Erythroblast (primary cell): Measurements from ENCODE around the gene SELE.
"Not testable (repeated sequence)": the region's sequence is repeated elsewhere in the genome, so short reads cannot be mapped to it uniquely, and the experiment has no call there.

Experiments used
- DNase-seq, 2 experiments: peaks; one replicate each; lab custom pipeline; 2025; lab: John Stamatoyannopoulos, UW
- GATA1 ChIP-seq: IDR thresholded peaks from 2 replicates; pipeline ENCODE4 v1.6.1; 2011; ENCODE audit warnings: low read depth, mild to moderate bottlenecking, control low read depth, low read length, moderate library complexity
- POLR2A ChIP-seq: IDR thresholded peaks from 2 replicates; pipeline ENCODE4 v1.6.1; 2011; ENCODE audit warnings: mild to moderate bottlenecking, low read length

SELE gene

GRCh38 chr1:169704797-169705196 lies 29.1 kb downstream of the SELE start:
- TF ChIP-seq GATA1: no peak
- no peak for TF ChIP-seq POLR2A
- DNase-seq: no peak

- TF ChIP-seq POLR2A (no peak), GATA1 (no peak)
- DNase-seq: no peak
Measured at GRCh38 chr1:169701261-169702005, 32.4 kb downstream of the SELE start.

DNA sequence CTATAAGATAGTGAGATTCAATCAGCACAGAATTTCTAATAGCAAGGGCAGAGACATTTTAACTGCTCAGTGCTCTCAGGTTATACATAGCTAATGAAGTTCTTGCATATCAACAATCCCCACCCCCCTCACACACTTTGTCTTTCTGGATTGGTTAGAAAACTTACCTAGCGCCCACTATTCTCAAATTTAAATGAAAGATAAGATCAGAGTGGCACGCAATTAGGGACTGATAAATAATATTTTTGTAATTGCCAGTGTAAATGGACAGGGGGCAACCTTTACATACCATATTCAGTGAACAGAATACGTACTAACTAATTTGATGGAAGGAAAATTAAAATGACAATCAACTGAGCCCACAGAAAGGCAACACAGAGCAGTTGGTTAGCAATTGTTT lies 34.2 kb downstream of the SELE start:
- no peak for DNase-seq
- TF ChIP-seq POLR2A (no peak), GATA1 (no peak)

DNA sequence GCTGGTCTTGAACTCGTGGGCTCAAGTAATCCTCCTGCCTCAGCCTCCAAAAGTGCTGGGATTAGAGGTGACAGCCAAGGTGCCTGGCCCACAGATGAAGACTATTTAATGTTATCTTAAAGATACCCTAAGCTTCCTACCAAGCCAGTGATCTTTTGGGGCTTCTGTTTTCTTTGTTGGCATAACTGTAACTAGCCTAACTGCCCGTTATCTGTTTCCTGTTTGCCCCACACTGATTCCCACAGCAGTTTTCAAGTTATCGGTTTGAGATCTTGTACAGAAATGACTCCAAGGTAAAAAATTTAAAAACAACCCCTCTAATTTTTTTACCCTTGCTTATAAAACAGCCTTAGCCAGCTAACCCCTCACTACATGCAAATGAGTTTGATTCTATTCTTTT lies 34.9 kb downstream of the SELE start:
- no peak for DNase-seq
- no peak for TF ChIP-seq POLR2A
- TF ChIP-seq GATA1: no peak

GRCh38 chr1:169697755-169698154 lies 36.1 kb downstream of the SELE start:
- DNase-seq: no peak

DNA sequence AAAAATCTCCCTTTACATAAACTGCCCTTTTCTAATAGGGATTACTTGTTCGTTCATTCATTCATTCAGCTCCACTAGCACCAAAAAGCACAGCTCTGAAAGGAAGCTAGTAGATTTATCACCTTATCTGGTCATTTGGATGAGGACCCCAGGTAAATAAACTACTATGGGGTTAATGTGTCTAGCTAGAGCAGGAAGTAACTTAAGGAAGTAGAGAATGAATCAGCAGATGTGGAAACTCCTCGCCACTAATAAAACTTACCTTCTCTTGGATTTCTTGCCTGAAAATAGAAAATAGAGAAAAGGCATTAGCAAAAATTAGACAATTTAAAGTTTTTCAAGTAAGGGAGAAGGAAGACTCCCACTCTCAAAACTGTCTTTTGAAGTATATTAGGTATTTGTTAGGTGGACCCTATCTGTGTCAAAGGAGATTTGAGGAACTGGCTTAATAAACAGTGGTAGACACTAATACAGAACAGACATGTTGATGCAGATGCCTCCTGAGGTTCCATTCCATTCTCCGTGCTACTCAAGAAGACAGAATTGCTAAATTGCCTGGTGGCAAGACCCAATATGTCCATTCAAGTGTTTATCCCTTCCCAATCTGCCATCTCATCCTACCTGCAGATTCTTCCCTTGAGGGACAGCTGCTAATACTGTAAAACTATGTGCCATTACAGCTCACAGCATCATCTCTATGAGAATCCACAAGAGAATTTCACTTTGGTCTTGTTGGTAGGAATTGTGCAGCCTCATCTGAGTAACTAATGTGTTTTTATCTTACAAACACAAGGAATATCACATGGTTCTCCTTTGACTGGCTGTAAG lies 37.4 kb downstream of the SELE start:
- TF ChIP-seq POLR2A: no peak
- no peak for TF ChIP-seq GATA1
- no peak for DNase-seq

More at GRCh38 chr1:169697755-169698154, 36.1 kb downstream of the SELE start:
- TF ChIP-seq POLR2A (no peak), GATA1 (no peak)

GRCh38 chr1:169694304-169695075 lies 39.4 kb downstream of the SELE start:
- no peak for TF ChIP-seq POLR2A
- TF ChIP-seq GATA1: no peak
- no peak for DNase-seq

DNA sequence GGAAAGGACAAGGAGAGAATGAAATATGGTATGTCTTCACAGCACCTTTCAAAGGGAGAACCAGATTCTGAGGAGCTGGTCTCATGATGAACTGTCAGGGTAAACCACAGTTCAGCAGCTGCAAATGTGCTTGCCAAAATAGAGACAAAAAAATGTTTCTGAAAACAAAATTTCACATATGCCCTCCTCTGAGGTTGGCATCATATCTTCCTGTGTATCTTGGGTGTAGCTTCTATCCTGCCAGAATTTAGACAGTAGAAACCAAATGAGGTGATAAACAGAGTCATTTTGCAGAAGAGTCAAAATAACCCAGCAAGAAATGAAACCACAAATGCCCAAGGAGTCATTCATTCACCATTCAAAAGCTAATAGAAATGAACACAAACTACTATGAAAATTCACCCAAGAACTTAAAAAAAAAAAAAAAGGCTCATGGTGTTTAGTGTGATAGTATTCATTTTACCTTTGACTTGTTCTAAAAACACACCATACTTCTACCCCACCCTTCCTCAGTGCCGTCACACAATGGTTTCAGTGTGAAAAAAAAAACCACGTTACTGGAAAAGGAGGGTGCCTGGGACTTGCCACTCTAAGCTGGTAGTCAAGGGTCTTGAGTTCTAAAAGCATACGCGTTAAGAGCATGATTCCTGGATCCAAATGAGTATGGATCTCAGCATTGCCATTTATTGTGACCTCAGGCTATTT lies 41.0 kb downstream of the SELE start:
- no peak for DNase-seq
- TF ChIP-seq POLR2A (no peak), GATA1 (no peak)

- DNase-seq: no peak
- no peak for TF ChIP-seq POLR2A
Measured at GRCh38 chr1:169690489-169690888, 43.4 kb downstream of the SELE start.

DNA sequence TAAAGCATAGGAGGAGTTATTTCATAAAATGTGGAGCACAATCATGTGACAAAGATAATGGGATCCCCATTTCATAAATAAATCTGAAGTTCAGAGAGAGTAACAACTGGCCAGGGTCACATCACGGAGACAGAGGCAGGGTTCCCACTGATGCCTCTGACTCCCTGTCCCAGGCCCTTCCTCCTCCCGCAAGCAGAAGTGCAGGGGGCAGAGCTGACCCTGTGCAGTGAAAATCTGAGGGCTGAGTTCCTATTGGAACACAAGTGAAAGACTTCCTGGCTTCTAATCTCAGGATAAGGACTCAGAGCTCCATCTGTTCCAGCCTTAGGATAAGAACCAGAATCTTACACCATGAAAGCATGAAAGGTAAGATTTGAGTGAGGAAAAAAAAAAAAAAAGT lies 44.5 kb downstream of the SELE start:
- TF ChIP-seq POLR2A: no peak
- TF ChIP-seq GATA1: no peak
- no peak for DNase-seq

DNA sequence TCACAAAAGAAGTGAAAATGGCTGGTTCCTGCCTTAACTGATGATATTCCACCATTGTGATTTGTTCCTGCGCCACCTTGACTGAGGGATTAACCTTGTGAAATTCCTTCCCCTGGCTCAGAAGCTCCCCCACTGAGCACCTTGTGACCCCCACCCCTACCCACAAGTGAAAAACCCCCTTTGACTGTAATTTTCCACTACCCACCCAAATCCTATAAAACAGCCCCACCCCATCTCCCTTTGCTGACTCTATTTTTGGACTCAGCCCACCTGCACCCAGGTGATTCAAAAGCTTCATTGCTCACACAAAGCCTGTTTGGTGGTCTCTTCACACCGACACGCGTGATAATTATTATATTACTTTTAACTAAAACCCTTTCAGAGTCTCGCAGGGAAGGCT lies 45.5 kb downstream of the SELE start:
- not testable (repeated sequence) for DNase-seq

GRCh38 chr1:169683661-169684060 lies 50.2 kb downstream of the SELE start:
- TF ChIP-seq POLR2A (no peak), GATA1 (no peak)
- DNase-seq: no peak

- not testable (repeated sequence) for DNase-seq
Measured at GRCh38 chr1:169683168-169683567, 50.7 kb downstream of the SELE start.
